DND-41 (cell line): Measurements from ENCODE around the gene GLYR1.

Source experiments
- CTCF ChIP-seq: IDR thresholded peaks from 2 replicates; pipeline ENCODE4 v1.5.1; 2012; ENCODE audit warnings: borderline replicate concordance, low read length, moderate library complexity, mild to moderate bottlenecking; ENCODE audit not compliant: poor library complexity, severe bottlenecking; ENCODE audit errors: extremely low read depth
- EZH2 ChIP-seq: IDR thresholded peaks from 3 replicates; pipeline ENCODE4 v1.6.1; 2012; ENCODE audit warnings: borderline replicate concordance, low read depth, mild to moderate bottlenecking, moderate library complexity, low read length, inconsistent platforms; ENCODE audit not compliant: severe bottlenecking

GRCh38 chr16:4882000-4882632 is 35.0 kb upstream of the GLYR1 start:
- no peak for TF ChIP-seq CTCF
- no peak for TF ChIP-seq EZH2
